Astrocyte (in vitro differentiated cells and primary cell): ENCODE results near the gene PXT1. TPM values are rescaled to one million over a fixed set of nuclear protein-coding genes. Genes with fewer than 3 reads are reported as not detected.

Experiments used
- DNase-seq: peaks from one replicate; pipeline ENCODE4 v3.0.0-alpha.2; 2010; ENCODE audit warnings: low read depth
- FAIRE-seq: peaks from 2 replicates; lab custom pipeline; 2011; peaks lifted over from hg19 to GRCh38; lab: Jason Lieb, UNC
- H2AFZ ChIP-seq: 2 replicates; pipeline ENCODE4 v1.6.0; 2012; ENCODE audit warnings: low read depth, low read length, inconsistent platforms
- H3K27ac ChIP-seq: 2 replicates; pipeline ENCODE4 v1.5.1; 2011; ENCODE audit warnings: low read depth, low read length, inconsistent platforms
- H3K27me3 ChIP-seq: 2 replicates; pipeline ENCODE4 v1.6.0; 2011; ENCODE audit warnings: low read length, inconsistent platforms; ENCODE audit not compliant: insufficient read depth
- H3K36me3 ChIP-seq: 2 replicates; pipeline ENCODE4 v1.5.1; 2011; ENCODE audit warnings: low read length, inconsistent platforms; ENCODE audit not compliant: insufficient read depth
- H3K4me1 ChIP-seq: 2 replicates; pipeline ENCODE4 v1.5.1; 2011; ENCODE audit warnings: low read length, inconsistent platforms; ENCODE audit not compliant: insufficient read depth
- H3K4me2 ChIP-seq: 2 replicates; pipeline ENCODE4 v1.6.0; 2012; ENCODE audit warnings: low read length, inconsistent platforms
- H3K4me3 ChIP-seq: 2 replicates; pipeline ENCODE4 v1.5.1; 2011; ENCODE audit warnings: low read depth, mild to moderate bottlenecking, low read length, inconsistent platforms; ENCODE audit not compliant: insufficient read depth
- H3K79me2 ChIP-seq: 2 replicates; pipeline ENCODE4 v1.6.0; 2012; ENCODE audit warnings: mild to moderate bottlenecking, low read length, inconsistent platforms; ENCODE audit not compliant: insufficient read depth
- H3K9ac ChIP-seq: 2 replicates; pipeline ENCODE4 v1.6.0; 2012; ENCODE audit warnings: mild to moderate bottlenecking, low read length, inconsistent platforms
- H3K9me3 ChIP-seq: 2 replicates; pipeline ENCODE4 v1.5.1; 2012; ENCODE audit warnings: low read depth, mild to moderate bottlenecking, low read length, inconsistent platforms; ENCODE audit not compliant: insufficient read depth
- H4K20me1 ChIP-seq: 2 replicates; pipeline ENCODE4 v1.6.0; 2012; ENCODE audit warnings: low read length, inconsistent platforms; ENCODE audit not compliant: insufficient read depth
- H3K27ac Mint-ChIP-seq: one replicate; pipeline ENCODE4 v1.8.0; 2021; ENCODE audit warnings: mild to moderate bottlenecking, mixed read lengths; ENCODE audit not compliant: unreplicated experiment
- H3K27me3 Mint-ChIP-seq: one replicate; pipeline ENCODE4 v1.8.0; 2021; ENCODE audit warnings: low read depth, mixed read lengths; ENCODE audit not compliant: unreplicated experiment
- H3K36me3 Mint-ChIP-seq: one replicate; pipeline ENCODE4 v1.8.0; 2021; ENCODE audit warnings: low read depth, mixed read lengths; ENCODE audit not compliant: unreplicated experiment
- H3K4me1 Mint-ChIP-seq: one replicate; pipeline ENCODE4 v1.8.0; 2021; ENCODE audit warnings: low read depth, mixed read lengths; ENCODE audit not compliant: unreplicated experiment
- H3K4me3 Mint-ChIP-seq: one replicate; pipeline ENCODE4 v1.8.0; 2021; ENCODE audit warnings: mild to moderate bottlenecking, moderate library complexity, mixed read lengths; ENCODE audit not compliant: unreplicated experiment
- H3K9me3 Mint-ChIP-seq: one replicate; pipeline ENCODE4 v1.8.0; 2021; ENCODE audit warnings: mild to moderate bottlenecking, mixed read lengths; ENCODE audit not compliant: unreplicated experiment
- EZH2 ChIP-seq: IDR thresholded peaks from 2 replicates; pipeline ENCODE4 v1.6.1; 2012; ENCODE audit warnings: mild to moderate bottlenecking, low read length, inconsistent platforms; ENCODE audit not compliant: insufficient read depth
- total RNA-seq: library from RNA; stranded (reverse); gene quantifications from 2 replicates; pipeline ENCODE4 v1.2.1, GENCODE V29; 2021
- TF ChIP-seq, protein P1 (sequence below): IDR thresholded peaks from 2 replicates; pipeline ENCODE4 v1.5.1; 2011; ENCODE audit warnings: low read depth, mild to moderate bottlenecking, inconsistent platforms, low read length, moderate library complexity; ENCODE audit not compliant: insufficient read depth

PXT1 gene
- total RNA-seq, 1 donor from 2014 or later, result 0.09 TPM

DNA sequence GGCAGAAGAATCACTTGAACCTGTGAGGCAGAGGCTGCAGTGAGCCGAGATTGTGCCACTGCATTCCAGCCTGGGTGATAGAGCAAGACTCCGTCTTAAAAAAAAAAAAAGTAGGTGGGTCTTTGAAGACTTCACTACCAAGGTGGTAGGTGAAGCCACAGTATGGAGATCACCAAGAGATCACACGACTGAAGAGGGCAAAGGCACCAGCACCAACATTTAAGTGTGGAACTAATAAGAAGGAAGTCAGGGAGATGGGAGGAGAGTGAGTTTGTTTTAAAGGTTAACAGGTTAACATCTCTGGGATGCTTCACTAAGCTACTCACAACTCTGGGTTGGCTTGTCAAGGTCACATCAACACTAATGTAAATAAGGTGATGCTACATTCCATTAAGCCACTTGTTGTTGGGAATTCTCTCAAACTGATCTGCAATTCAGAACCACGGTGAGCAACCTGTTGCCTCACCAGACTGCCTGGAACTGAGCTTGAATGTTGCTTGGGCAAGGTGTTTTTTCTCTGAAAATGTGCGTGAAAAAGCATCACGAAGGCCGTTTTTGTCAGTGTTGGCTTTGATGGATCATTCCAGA lies 48.8 kb upstream of the PXT1 start:
- Mint-ChIP-seq H3K27ac (no peak overlapping the region), H3K27me3 (no peaks in the 10 kb centered on the region), H3K36me3 (peaks cover 19% of the 10 kb centered on the region), H3K9me3 (no peaks in the 10 kb centered on the region), H3K4me1 (peaks cover 18% of the 10 kb centered on the region), H3K4me3 (peak overlapping the region; percentile 17)
- no peak overlapping the region for H3K4me2 ChIP-seq
- no peak overlapping the region for H3K9ac ChIP-seq
- H3K9me3 ChIP-seq, result no peaks in the 10 kb centered on the region
- H2AFZ ChIP-seq, result no peak overlapping the region
- H3K79me2 ChIP-seq, result no peaks in the 10 kb centered on the region
- DNase-seq (peak; percentile 26), FAIRE-seq (no peak)
- peaks cover 44% of the 10 kb centered on the region for H4K20me1 ChIP-seq
- H3K27me3 ChIP-seq, result no peaks in the 10 kb centered on the region
- TF ChIP-seq, protein P1, sequence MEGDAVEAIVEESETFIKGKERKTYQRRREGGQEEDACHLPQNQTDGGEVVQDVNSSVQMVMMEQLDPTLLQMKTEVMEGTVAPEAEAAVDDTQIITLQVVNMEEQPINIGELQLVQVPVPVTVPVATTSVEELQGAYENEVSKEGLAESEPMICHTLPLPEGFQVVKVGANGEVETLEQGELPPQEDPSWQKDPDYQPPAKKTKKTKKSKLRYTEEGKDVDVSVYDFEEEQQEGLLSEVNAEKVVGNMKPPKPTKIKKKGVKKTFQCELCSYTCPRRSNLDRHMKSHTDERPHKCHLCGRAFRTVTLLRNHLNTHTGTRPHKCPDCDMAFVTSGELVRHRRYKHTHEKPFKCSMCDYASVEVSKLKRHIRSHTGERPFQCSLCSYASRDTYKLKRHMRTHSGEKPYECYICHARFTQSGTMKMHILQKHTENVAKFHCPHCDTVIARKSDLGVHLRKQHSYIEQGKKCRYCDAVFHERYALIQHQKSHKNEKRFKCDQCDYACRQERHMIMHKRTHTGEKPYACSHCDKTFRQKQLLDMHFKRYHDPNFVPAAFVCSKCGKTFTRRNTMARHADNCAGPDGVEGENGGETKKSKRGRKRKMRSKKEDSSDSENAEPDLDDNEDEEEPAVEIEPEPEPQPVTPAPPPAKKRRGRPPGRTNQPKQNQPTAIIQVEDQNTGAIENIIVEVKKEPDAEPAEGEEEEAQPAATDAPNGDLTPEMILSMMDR, result no peak
- TF ChIP-seq EZH2, result no peak
- peaks cover 16% of the 10 kb centered on the region for H3K4me1 ChIP-seq
- no peak overlapping the region for H3K27ac ChIP-seq
- no peak overlapping the region for H3K4me3 ChIP-seq
- H3K36me3 ChIP-seq, result peaks cover 30% of the 10 kb centered on the region

DNA sequence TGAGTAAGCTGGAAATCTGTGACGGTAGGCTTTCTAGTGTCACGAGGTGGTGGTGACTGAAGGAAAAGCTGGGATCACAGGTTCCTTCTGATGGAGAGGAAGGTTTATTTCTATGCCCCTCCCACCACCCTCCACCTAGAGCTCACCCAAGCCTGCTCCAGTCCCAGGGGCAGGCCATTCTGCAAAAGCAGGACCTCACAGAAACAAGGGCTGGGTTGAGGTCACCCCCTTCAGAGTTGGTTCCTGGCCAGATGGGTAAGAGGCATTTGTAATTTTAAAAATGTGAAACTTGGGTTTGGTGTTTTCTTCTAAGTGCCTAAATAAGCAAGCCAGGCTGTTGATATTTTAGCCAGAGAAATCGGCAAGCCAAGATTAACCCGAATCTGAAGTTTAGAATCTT lies 46.8 kb upstream of the PXT1 start:
- Mint-ChIP-seq H3K27me3 (no peaks in the 10 kb centered on the region), H3K9me3 (no peaks in the 10 kb centered on the region), H3K4me3 (no peak overlapping the region), H3K27ac (no peak overlapping the region), H3K4me1 (peaks cover 18% of the 10 kb centered on the region), H3K36me3 (peaks cover 12% of the 10 kb centered on the region)
- no peaks in the 10 kb centered on the region for H3K27me3 ChIP-seq
- no peak for DNase-seq
- H3K27ac ChIP-seq, result no peak overlapping the region
- no peak for TF ChIP-seq EZH2
- TF ChIP-seq, protein P1, result no peak
- H3K36me3 ChIP-seq, result peaks cover 23% of the 10 kb centered on the region
- peaks cover 16% of the 10 kb centered on the region for H3K4me1 ChIP-seq
- H3K9ac ChIP-seq, result no peak overlapping the region
- peaks cover 43% of the 10 kb centered on the region for H4K20me1 ChIP-seq
- no peaks in the 10 kb centered on the region for H3K9me3 ChIP-seq
- H3K4me3 ChIP-seq, result no peak overlapping the region
- no peak overlapping the region for H2AFZ ChIP-seq
- H3K79me2 ChIP-seq, result no peaks in the 10 kb centered on the region
- no peak overlapping the region for H3K4me2 ChIP-seq
- no peak for FAIRE-seq

GRCh38 chr6:36488221-36488620 lies 45.6 kb upstream of the PXT1 start:
- Histone ChIP-seq H3K4me3 (no peak overlapping the region), H3K27me3 (no peaks in the 10 kb centered on the region), H3K4me1 (peaks cover 16% of the 10 kb centered on the region), H3K79me2 (no peaks in the 10 kb centered on the region), H3K9ac (no peak overlapping the region), H3K27ac (no peak overlapping the region), H4K20me1 (peaks cover 39% of the 10 kb centered on the region), H2AFZ (no peak overlapping the region), H3K36me3 (peaks cover 18% of the 10 kb centered on the region), H3K4me2 (peak overlapping the region; percentile 24), H3K9me3 (no peaks in the 10 kb centered on the region)
- FAIRE-seq, result no peak
- DNase-seq, result no peak
- Mint-ChIP-seq H3K9me3 (no peaks in the 10 kb centered on the region), H3K4me1 (peaks cover 12% of the 10 kb centered on the region), H3K27me3 (no peaks in the 10 kb centered on the region), H3K4me3 (no peak overlapping the region), H3K36me3 (peaks cover 13% of the 10 kb centered on the region), H3K27ac (no peak overlapping the region)
- TF ChIP-seq, protein P1, result no peak
- no peak for TF ChIP-seq EZH2
